Suprapubic skin (tissue), 3 donors: Measurements from ENCODE around the gene CMBL.

Experiments used
- EP300 ChIP-seq: sonication (generic); formaldehyde crosslinking; IDR thresholded peaks from one replicate; pipeline ENCODE4 v1.6.1; 2017; ENCODE audit warnings: antibody characterized with exemption
- TF ChIP-seq, protein P1 (sequence below), 2 donors: fragments of 200-600 bp in 1 of 2; fragments of 450-650 bp in 1 of 2; sonication (generic) in 1 of 2; IDR thresholded peaks; one replicate each; pipeline ENCODE4 v1.5.1; 2016 to 2019; ENCODE audit warnings: antibody characterized with exemption in 2 of 2, mild to moderate bottlenecking in 1 of 2, moderate library complexity in 1 of 2

- no peak for TF ChIP-seq EP300
- TF ChIP-seq, protein P1, sequence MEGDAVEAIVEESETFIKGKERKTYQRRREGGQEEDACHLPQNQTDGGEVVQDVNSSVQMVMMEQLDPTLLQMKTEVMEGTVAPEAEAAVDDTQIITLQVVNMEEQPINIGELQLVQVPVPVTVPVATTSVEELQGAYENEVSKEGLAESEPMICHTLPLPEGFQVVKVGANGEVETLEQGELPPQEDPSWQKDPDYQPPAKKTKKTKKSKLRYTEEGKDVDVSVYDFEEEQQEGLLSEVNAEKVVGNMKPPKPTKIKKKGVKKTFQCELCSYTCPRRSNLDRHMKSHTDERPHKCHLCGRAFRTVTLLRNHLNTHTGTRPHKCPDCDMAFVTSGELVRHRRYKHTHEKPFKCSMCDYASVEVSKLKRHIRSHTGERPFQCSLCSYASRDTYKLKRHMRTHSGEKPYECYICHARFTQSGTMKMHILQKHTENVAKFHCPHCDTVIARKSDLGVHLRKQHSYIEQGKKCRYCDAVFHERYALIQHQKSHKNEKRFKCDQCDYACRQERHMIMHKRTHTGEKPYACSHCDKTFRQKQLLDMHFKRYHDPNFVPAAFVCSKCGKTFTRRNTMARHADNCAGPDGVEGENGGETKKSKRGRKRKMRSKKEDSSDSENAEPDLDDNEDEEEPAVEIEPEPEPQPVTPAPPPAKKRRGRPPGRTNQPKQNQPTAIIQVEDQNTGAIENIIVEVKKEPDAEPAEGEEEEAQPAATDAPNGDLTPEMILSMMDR (IDR thresholded peaks at IDR 0.05), result no peak
Measured at GRCh38 chr5:10310066-10310779, 2.5 kb upstream of the CMBL start.
